H7 (cell line): ENCODE data around the gene METTL13. TPM values are rescaled to one million over a fixed set of nuclear protein-coding genes. Genes with fewer than 3 reads are reported as not detected.

ENCODE experiments used
- DNase-seq: peaks from one replicate; pipeline ENCODE4 v3.0.0; 2012
- H3K27me3 ChIP-seq: 2 replicates; pipeline ENCODE4 v1.6.0; 2011; ENCODE audit warnings: mild to moderate bottlenecking, low read length; ENCODE audit not compliant: control insufficient read depth, insufficient read depth
- H3K36me3 ChIP-seq: replicated peaks from 2 replicates; pipeline ENCODE4 v1.5.1; 2011; ENCODE audit warnings: low read length; ENCODE audit not compliant: control insufficient read depth, insufficient read depth
- H3K4me3 ChIP-seq: 2 replicates; pipeline ENCODE4 v1.5.1; 2011; ENCODE audit warnings: low read depth, mild to moderate bottlenecking, control low read depth, low read length, moderate library complexity; ENCODE audit not compliant: insufficient read depth
- total RNA-seq: library from RNA; depleted of rRNA; stranded (reverse); fragments of >200 nt; shearing (Covaris generic); gene quantifications from 2 replicates; pipeline ENCODE4 v1.2.3, GENCODE V29; 2014; rRNA removed

The METTL13 gene
- total RNA-seq, result 47.9 and 49.5 TPM in 2 replicates

- Histone ChIP-seq H3K4me3 (peak within 1 kb of the TSS; percentile 98), H3K36me3 (peaks cover 16% of the 10 kb centered on the region), H3K27me3 (no peaks in the 10 kb centered on the region)
- peak; percentile 97 for DNase-seq
These were observed at the start of gene METTL13 for GRCh38 chr1:171781176-171781875. METTL13 (plus strand) TSS chr1:171781660; CDS start chr1:171781968, 308 bp downstream.

DNA sequence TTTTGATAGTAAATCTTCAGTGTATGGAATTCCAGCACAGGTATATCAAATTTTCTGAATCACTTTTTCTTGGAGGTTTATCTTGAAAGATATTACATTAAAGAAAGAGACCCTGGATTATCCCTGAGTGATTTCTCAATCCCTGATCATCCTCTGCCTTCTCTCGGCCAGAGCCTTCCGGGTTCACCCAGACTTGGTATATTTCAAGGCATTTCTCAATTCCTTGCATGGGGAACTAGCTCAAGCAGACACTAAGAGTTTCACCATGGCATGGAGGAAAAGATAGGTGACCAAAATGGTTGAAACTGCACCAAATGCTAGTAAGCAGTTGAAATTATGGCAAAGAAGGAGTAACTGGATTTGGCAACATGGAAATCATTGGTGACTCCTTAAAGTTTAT, 45.3 kb upstream of the METTL13 start:
- no peak for DNase-seq
- Histone ChIP-seq H3K27me3 (no peaks in the 10 kb centered on the region), H3K36me3 (no peaks in the 10 kb centered on the region), H3K4me3 (no peak overlapping the region)

GRCh38 chr1:171738911-171739310, 42.5 kb upstream of the METTL13 start:
- Histone ChIP-seq H3K27me3 (no peaks in the 10 kb centered on the region), H3K36me3 (no peaks in the 10 kb centered on the region), H3K4me3 (no peak overlapping the region)
- no peak for DNase-seq

- Histone ChIP-seq H3K36me3 (no peaks in the 10 kb centered on the region), H3K4me3 (no peak overlapping the region), H3K27me3 (no peaks in the 10 kb centered on the region)
- DNase-seq, result no peak
These were observed 41.8 kb upstream of the METTL13 start for GRCh38 chr1:171739656-171740055.

GRCh38 chr1:171740356-171740863, 41.0 kb upstream of the METTL13 start:
- Histone ChIP-seq H3K27me3 (no peaks in the 10 kb centered on the region), H3K36me3 (no peaks in the 10 kb centered on the region), H3K4me3 (no peak overlapping the region; the same call in 1 of the 2 replicates)
- DNase-seq, result no peak

- no peaks in the 10 kb centered on the region for H3K27me3 ChIP-seq
- peak; percentile 45 for DNase-seq
- no peaks in the 10 kb centered on the region for H3K36me3 ChIP-seq
- peak overlapping the region; percentile 90 for H3K4me3 ChIP-seq
These were observed 40.2 kb upstream of the METTL13 start for GRCh38 chr1:171740987-171741871.

DNA sequence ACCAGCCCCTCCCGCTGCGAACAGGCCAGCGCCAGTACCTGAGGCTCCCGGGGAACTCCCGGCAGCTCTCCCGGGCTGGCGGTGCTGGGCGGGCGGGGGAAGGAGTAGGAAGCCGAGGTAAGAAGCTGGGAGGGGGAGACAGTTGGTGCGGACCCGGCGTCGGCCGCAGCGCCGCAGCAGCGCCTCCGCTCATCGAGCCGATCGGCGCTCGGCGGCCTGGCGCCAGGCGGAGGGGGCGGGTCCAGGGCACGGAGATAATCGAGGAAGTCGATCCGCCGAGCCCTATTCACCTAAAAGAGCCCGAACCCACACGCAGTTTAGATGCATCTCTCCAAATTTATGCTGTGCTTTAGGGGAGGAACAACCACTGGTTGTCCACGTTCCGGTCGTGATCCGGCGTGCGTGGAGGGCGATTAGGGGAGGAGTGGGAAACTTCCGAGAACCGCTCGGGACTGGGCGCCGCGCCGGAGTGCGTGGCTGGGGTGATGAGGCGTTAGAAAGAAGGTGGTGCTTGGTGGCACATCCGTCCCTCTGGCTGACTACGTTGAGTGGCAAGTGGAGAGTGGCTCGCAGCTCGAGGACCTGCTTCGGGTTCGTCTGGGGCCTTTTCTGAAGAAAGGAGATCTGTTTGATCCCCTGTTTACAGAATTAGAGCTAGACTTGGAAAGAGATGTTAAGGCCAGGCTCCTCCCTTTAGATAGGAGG, 39.4 kb upstream of the METTL13 start, which contains the start of gene VAMP4:
TSS of gene VAMP4 (minus strand) at position 194 of the 705 bp plus-strand sequence. CDS start 3,651 bp downstream, outside the sequence.
- Histone ChIP-seq H3K4me3 (peak within 1 kb of the TSS; percentile 90), H3K36me3 (no peaks in the 10 kb centered on the region), H3K27me3 (no peaks in the 10 kb centered on the region)
- DNase-seq, result peak; percentile 93

DNA sequence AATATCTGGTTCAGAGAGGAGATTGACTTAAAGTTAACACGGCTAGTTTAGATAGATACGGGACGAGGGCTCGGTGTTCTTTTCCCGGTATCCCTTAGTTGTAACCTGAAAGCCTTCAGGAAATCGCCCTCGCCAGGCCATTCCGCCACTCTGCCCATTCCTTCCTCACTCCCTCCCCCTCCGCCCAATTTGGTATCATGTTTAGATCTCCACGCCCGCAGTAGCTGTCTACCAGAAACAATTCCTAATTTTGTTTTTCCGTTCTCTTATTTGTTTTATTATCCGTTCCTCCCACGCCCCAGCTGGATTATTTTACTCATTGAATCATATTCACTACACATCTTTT, 38.9 kb upstream of the METTL13 start:
- H3K27me3 ChIP-seq, result no peaks in the 10 kb centered on the region
- peak; percentile 51 for DNase-seq
- no peaks in the 10 kb centered on the region for H3K36me3 ChIP-seq
- H3K4me3 ChIP-seq, result peak overlapping the region; percentile 90

DNA sequence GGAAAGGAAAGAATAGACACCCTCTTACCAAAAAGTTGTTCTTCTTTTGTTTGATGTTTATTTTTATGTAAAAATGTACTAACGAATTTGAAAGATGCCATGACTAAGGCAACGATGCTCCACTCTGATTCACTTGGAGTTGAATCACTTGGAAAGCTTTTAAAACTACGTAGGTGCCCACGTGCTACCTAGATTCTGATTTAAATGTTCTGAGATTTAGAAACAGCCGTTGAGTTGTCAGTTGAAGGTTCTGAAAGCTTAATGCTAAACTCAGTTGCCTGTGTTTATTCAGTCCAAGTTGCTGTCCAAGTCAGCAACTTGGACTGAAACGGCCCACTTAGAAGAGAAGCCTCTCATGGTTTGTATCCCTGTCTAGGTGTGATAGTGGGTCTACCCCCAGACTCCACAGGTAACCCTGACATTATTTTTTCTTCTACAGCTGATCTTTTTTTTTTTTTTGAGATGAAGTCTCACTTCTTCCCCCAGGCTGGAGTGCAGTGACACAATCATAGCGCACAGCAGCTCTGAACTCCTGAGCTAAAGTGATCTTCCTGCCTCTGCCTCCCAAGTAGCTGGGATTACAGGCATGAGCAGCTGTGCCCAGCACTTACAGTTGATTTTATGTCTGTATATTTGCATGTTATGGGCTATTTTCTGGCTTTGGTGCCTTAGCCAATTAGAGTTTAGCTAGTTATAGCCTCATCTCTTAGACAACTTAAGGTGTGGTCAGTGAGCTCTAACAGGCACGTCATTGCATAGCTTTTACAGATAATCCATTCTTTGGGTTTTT, 38.2 kb upstream of the METTL13 start:
- peak overlapping the region; percentile 90 for H3K4me3 ChIP-seq
- no peaks in the 10 kb centered on the region for H3K27me3 ChIP-seq
- no peak for DNase-seq
- H3K36me3 ChIP-seq, result no peaks in the 10 kb centered on the region

DNA sequence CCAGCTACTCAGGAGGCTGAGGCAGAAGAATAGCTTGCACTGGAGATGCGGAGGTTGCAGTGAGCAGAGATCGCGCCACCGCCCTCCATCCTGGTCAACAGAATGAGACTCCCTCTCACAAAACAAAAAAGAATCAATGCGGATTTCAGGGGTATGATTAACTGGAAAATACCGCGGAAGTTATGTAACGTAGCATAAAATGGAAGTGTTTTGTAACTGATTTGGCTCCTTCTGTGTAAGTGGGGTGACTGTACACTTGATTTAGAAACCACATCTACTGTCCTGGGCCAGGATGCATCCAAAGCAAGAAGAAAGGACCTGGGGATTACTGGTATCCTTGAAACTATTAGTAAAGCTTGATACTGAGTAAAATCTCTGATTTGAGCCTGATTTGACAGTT, 36.5 kb upstream of the METTL13 start:
- H3K4me3 ChIP-seq, result no peak overlapping the region
- no peaks in the 10 kb centered on the region for H3K36me3 ChIP-seq
- H3K27me3 ChIP-seq, result no peaks in the 10 kb centered on the region
- no peak for DNase-seq

- Histone ChIP-seq H3K4me3 (no peak overlapping the region), H3K27me3 (no peaks in the 10 kb centered on the region), H3K36me3 (no peaks in the 10 kb centered on the region)
- no peak for DNase-seq
These were observed 32.8 kb upstream of the METTL13 start for GRCh38 chr1:171748651-171749050.

- H3K27me3 ChIP-seq, result no peaks in the 10 kb centered on the region
- no peak overlapping the region for H3K4me3 ChIP-seq
- no peak for DNase-seq
- no peaks in the 10 kb centered on the region for H3K36me3 ChIP-seq
These were observed 30.2 kb upstream of the METTL13 start for GRCh38 chr1:171751221-171751620.

GRCh38 chr1:171753182-171753581, 28.3 kb upstream of the METTL13 start:
- H3K27me3 ChIP-seq, result no peaks in the 10 kb centered on the region
- no peak for DNase-seq
- no peak overlapping the region for H3K4me3 ChIP-seq
- H3K36me3 ChIP-seq, result no peaks in the 10 kb centered on the region
